Vagina (tissue), 2 donors: ENCODE measurements around the gene DTX1. TPM values are rescaled to one million over a fixed set of nuclear protein-coding genes. Genes with fewer than 3 reads are reported as not detected.

Experiments
- DNase-seq, 2 donors: peaks; one replicate each; pipeline ENCODE4 v3.0.0-alpha.2; 2017; ENCODE audit errors: extremely low spot score in 2 of 2
- H3K27ac ChIP-seq: fragments of 200-600 bp; sonication (generic); one replicate; pipeline ENCODE4 v1.5.1; 2019
- H3K27me3 ChIP-seq: fragments of 200-600 bp; sonication (generic); one replicate; pipeline ENCODE4 v1.5.1; 2019
- H3K36me3 ChIP-seq, 2 donors: fragments of 200-600 bp; sonication (generic); one replicate each; pipeline ENCODE4 v1.5.1; 2017 to 2019
- H3K4me1 ChIP-seq: fragments of 200-600 bp; sonication (generic); one replicate; pipeline ENCODE4 v1.5.1; 2019
- H3K4me3 ChIP-seq, 2 donors: fragments of 200-600 bp; sonication (generic); 1 replicate in 1 of 2; 2 replicates in 1 of 2; pipeline ENCODE4 v1.5.1; 2016 to 2019
- H3K9me3 ChIP-seq: fragments of 200-600 bp; sonication (generic); one replicate; pipeline ENCODE4 v1.5.1; 2019
- POLR2A ChIP-seq, 2 donors: fragments of 450-650 bp; IDR thresholded peaks; one replicate each; pipeline ENCODE4 v1.6.1; 2017; ENCODE audit warnings: antibody characterized with exemption in 2 of 2, mild to moderate bottlenecking in 2 of 2, moderate library complexity in 2 of 2
- POLR2AphosphoS5 ChIP-seq, 2 donors: sonication (generic); formaldehyde crosslinking; IDR thresholded peaks; one replicate each; pipeline ENCODE4 v1.9.0; 2017; ENCODE audit warnings: antibody characterized with exemption in 2 of 2, mild to moderate bottlenecking in 2 of 2, low read depth in 1 of 2; ENCODE audit not compliant: insufficient read depth in 1 of 2
- intact Hi-C: fragments of 100-400 bp; cut with DNase I; formaldehyde crosslinking; loops from one replicate; pipeline ENCODE4 v1.15.1; 2023
- total RNA-seq: library from RNA; depleted of rRNA; stranded (reverse); fragments of >200 nt; gene quantifications from one replicate; pipeline ENCODE4 v1.2.3, GENCODE V29; 2016
- TF ChIP-seq, protein P1 (sequence below), 3 experiments: fragments of 450-650 bp in 2 of 3; fragments of 200-600 bp in 1 of 3; sonication (generic) in 1 of 3; IDR thresholded peaks; one replicate each; pipeline ENCODE4 v1.5.1; 2017 to 2019; ENCODE audit warnings: antibody characterized with exemption in 3 of 3, mild to moderate bottlenecking in 2 of 3, moderate library complexity in 2 of 3

The DTX1 gene
- total RNA-seq, 1 donor from 2014 or later: 8.3 TPM

DNA sequence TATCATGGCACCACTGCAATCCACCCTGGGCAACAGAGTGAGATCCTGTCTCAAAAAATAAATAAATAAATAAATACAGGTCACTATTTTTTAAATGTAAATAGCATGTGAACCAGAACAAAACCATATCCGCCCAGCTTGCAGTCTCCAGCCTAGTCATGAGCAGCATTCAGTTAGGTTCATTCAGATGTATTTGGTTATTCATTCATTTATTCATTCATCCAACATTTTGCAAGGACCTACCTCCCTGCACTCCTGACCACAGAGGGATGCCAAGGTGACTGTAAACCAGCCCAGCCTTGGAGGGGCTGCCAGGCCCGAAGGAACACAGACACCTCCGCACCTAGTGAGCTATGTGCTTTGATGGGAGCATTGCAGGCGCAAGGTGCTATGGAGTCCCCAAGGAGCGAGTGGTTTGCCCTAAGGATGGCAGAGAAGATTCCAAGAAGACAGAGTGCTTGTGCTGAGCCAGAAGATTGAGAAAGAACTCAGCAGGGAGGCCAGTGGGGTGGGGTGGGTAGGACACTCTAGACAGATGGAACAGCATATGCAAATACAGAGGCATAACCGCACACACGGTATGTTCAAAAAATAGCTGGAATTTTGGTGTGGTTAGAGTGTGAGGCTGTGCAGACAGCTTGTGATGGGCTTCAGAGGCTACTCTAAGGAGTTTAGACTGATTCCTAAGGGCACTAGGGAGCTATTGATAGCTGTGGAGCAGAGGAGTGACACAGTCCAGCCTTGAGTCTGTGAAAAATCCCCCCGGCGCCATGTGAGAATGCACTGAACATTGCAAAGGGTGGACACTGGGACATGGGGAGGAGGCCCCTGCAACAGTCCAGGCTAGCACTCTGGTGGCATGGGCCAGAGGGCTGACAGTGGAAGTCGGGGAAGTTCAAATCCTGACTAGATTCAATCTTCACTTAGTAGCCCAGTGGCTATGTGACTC is 11.7 kb downstream of the DTX1 start:
- Histone ChIP-seq H3K9me3 (no peaks in the 10 kb centered on the region), H3K27me3 (no peaks in the 10 kb centered on the region), H3K4me1 (peaks cover 20% of the 10 kb centered on the region), H3K27ac (no peak overlapping the region), H3K4me3 (no peak overlapping the region), H3K36me3 (no peaks in the 10 kb centered on the region)
- no peak for DNase-seq
- TF ChIP-seq POLR2AphosphoS5 (IDR thresholded peaks at IDR 0.05; ENCODE audit: insufficient read depth in 1 of 2, low read depth in 1 of 2): no peak
- TF ChIP-seq, protein P1, sequence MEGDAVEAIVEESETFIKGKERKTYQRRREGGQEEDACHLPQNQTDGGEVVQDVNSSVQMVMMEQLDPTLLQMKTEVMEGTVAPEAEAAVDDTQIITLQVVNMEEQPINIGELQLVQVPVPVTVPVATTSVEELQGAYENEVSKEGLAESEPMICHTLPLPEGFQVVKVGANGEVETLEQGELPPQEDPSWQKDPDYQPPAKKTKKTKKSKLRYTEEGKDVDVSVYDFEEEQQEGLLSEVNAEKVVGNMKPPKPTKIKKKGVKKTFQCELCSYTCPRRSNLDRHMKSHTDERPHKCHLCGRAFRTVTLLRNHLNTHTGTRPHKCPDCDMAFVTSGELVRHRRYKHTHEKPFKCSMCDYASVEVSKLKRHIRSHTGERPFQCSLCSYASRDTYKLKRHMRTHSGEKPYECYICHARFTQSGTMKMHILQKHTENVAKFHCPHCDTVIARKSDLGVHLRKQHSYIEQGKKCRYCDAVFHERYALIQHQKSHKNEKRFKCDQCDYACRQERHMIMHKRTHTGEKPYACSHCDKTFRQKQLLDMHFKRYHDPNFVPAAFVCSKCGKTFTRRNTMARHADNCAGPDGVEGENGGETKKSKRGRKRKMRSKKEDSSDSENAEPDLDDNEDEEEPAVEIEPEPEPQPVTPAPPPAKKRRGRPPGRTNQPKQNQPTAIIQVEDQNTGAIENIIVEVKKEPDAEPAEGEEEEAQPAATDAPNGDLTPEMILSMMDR (IDR thresholded peaks at IDR 0.05): no peak
- intact Hi-C loops: no loop called here

DNA sequence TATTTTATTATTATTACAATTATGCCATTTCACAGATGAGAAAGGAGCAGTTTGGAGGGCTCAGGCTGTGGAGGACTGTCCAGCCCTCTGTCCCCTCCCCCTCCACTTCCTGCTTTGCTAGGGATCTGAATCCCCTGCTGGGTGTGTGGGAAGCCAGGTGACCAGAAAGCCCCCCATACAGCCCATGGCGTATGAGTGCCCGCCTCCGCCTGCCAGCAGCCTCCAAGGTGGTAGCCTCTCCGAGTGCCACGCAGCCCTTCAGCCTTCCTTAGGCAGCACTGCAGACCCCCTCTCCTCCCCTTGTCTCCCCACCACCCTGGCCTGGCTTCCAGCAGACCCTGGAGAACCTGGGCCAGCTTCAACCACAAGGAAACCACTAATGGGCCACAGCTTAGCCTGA is 12.6 kb downstream of the DTX1 start:
- H3K27me3 ChIP-seq: no peaks in the 10 kb centered on the region
- no peak overlapping the region for H3K27ac ChIP-seq
- TF ChIP-seq, protein P1 (IDR thresholded peaks at IDR 0.05): no peak
- no peak for TF ChIP-seq POLR2AphosphoS5 (IDR thresholded peaks at IDR 0.05; ENCODE audit: insufficient read depth in 1 of 2, low read depth in 1 of 2)
- peaks cover 20% of the 10 kb centered on the region for H3K4me1 ChIP-seq
- H3K4me3 ChIP-seq: no peak overlapping the region
- intact Hi-C loops: no loop called here
- H3K36me3 ChIP-seq: no peaks in the 10 kb centered on the region
- no peak for DNase-seq
- no peaks in the 10 kb centered on the region for H3K9me3 ChIP-seq

DNA sequence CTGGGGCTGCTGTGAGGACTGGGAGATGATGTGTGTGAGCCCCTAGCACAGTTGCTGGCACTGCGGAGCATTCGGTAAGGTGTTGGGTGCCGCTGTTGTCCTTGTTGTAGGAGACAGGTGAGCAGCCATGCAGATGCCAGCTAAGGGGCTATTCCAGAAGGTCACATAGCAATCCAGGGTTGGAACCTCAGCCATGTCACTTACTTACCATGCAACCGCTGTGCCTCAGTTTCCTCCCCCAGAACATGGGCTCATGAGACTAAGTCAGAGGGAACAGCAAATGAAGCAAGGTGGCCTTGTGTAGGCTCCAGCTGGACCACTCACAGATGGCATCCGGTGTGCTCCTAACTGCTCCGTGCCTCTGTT is 13.2 kb downstream of the DTX1 start:
- TF ChIP-seq POLR2A (IDR thresholded peaks at IDR 0.05): no peak
- TF ChIP-seq POLR2AphosphoS5 (IDR thresholded peaks at IDR 0.05; ENCODE audit: insufficient read depth in 1 of 2, low read depth in 1 of 2): no peak
- TF ChIP-seq, protein P1 (IDR thresholded peaks at IDR 0.05): no peak
- no peak overlapping the region for H3K27ac ChIP-seq
- no peak for DNase-seq
- no peaks in the 10 kb centered on the region for H3K9me3 ChIP-seq
- peaks cover 20% of the 10 kb centered on the region for H3K4me1 ChIP-seq
- no peaks in the 10 kb centered on the region for H3K27me3 ChIP-seq
- H3K36me3 ChIP-seq: no peaks in the 10 kb centered on the region
- intact Hi-C loops: no loop called here
- H3K4me3 ChIP-seq: no peak overlapping the region

DNA sequence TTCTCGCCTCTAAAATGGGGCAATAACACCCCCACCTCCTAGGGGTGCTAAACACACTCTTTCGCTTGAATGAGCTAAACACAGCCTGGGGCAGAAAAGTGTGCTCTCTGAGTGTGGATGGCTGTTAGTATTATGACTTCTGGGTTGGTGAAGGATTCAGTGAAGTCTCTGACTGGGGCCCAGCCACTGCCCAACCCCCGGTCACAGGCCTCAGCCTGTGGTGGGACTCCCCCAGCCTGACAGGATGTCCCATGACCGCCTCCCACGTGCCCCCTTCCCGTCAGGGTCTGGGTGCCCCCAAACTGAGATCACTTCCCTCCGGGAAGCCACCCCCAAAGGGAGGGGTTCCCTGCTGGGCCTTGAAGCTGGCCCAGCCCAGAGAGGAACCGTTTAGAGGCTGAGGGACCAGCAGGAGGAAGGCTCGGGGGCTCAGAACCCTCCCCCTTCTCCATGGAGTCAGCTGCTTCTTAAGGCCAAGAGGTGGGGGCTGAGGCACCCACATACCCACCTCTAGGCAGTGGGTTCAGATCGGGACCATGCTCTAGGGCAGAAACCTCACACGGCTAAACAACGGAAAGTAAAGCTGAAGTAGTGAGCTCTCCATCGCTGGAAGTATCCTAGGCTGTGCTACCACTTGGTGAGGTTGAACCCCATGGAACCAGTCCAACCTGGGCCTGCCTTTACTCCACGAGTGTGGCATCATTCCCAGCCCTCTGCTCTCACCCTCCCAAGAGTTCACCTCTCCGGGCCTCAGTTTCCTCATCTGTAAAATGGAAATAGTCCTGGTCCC is 13.8 kb downstream of the DTX1 start:
- H3K9me3 ChIP-seq: no peaks in the 10 kb centered on the region
- no peak for DNase-seq
- TF ChIP-seq, protein P1 (IDR thresholded peaks at IDR 0.05): no peak
- TF ChIP-seq POLR2AphosphoS5 (IDR thresholded peaks at IDR 0.05; ENCODE audit: insufficient read depth in 1 of 2, low read depth in 1 of 2) (peak in 1 of 2 donors; percentile 34), POLR2A (IDR thresholded peaks at IDR 0.05) (no peak)
- no peaks in the 10 kb centered on the region for H3K27me3 ChIP-seq
- peak overlapping the region; percentile 38 for H3K27ac ChIP-seq
- peaks cover 20% of the 10 kb centered on the region for H3K4me1 ChIP-seq
- no peaks in the 10 kb centered on the region for H3K36me3 ChIP-seq
- H3K4me3 ChIP-seq: no peak overlapping the region
- intact Hi-C loops: no loop called here
